OCI-LY7 (cell line): ENCODE results near the gene TIMM13. TPM values are rescaled to one million over a fixed set of nuclear protein-coding genes. Genes with fewer than 3 reads are reported as not detected.

Experiments used
- BruUV-seq: library from RNA; stranded (reverse); fragments of 400-500 nt; replicated peaks from 2 replicates; lab custom pipeline; 2021; lab: Mats Ljungman, UMichigan
- CTCF ChIA-PET: fragments of 300-600 bp; sonication (Branson Sonifier 250); formaldehyde crosslinking; loops from one replicate; lab custom pipeline; 2022; ENCODE audit warnings: antibody characterized with exemption; ENCODE audit not compliant: unreplicated experiment; lab: Charles Lee
- POLR2A ChIA-PET: fragments of 300-600 bp; sonication (Branson Sonifier 250); formaldehyde crosslinking; loops from one replicate; lab custom pipeline; 2022; ENCODE audit warnings: antibody characterized with exemption; lab: Charles Lee
- DNase-seq: peaks from one replicate; pipeline ENCODE4 v3.0.0-alpha.2; 2015; ENCODE audit warnings: low spot score
- H2AFZ ChIP-seq: fragments of 200-600 bp; sonication (generic), shearing (Covaris generic); 2 replicates; pipeline ENCODE4 v1.6.1; 2014; ENCODE audit warnings: mild to moderate bottlenecking, antibody characterized with exemption, low read length, moderate library complexity
- H3K27ac ChIP-seq: fragments of 200-600 bp; sonication (generic); 2 replicates; pipeline ENCODE4 v1.5.1; 2014; ENCODE audit warnings: mixed run types, low read depth, mild to moderate bottlenecking, moderate library complexity, low read length, inconsistent platforms; ENCODE audit not compliant: poor library complexity, severe bottlenecking
- H3K36me3 ChIP-seq: fragments of 200-600 bp; sonication (generic); 2 replicates; pipeline ENCODE4 v1.6.1; 2014; ENCODE audit warnings: mild to moderate bottlenecking, antibody characterized with exemption, low read length, moderate library complexity, mixed read lengths; ENCODE audit not compliant: insufficient read depth
- H3K4me1 ChIP-seq: fragments of 200-600 bp; sonication (generic); 2 replicates; pipeline ENCODE4 v1.5.1; 2014; ENCODE audit warnings: mild to moderate bottlenecking, low read length; ENCODE audit not compliant: insufficient read depth, poor library complexity, severe bottlenecking
- H3K4me2 ChIP-seq: fragments of 200-600 bp; sonication (generic); 2 replicates; pipeline ENCODE4 v1.6.1; 2014; ENCODE audit warnings: mild to moderate bottlenecking, low read length
- H3K4me3 ChIP-seq: fragments of 200-600 bp; sonication (generic); 2 replicates; pipeline ENCODE4 v1.5.1; 2014; ENCODE audit warnings: mild to moderate bottlenecking, low read depth, low read length; ENCODE audit not compliant: poor library complexity, severe bottlenecking
- H3K79me2 ChIP-seq: fragments of 200-600 bp; sonication (generic); 2 replicates; pipeline ENCODE4 v1.6.1; 2016; ENCODE audit warnings: low read depth, mild to moderate bottlenecking, low read length, moderate library complexity, mixed read lengths; ENCODE audit not compliant: insufficient read depth
- H3K9me2 ChIP-seq: fragments of 200-600 bp; sonication (generic); 2 replicates; pipeline ENCODE4 v1.6.1; 2016; ENCODE audit warnings: mild to moderate bottlenecking, low read length, mixed read lengths; ENCODE audit not compliant: insufficient read depth
- H3K9me3 ChIP-seq: fragments of 200-600 bp; sonication (generic); 2 replicates; pipeline ENCODE4 v1.6.1; 2014; ENCODE audit warnings: mild to moderate bottlenecking, mixed run types, low read length, mixed read lengths
- H4K20me1 ChIP-seq: fragments of 200-600 bp; sonication (generic); 2 replicates; pipeline ENCODE4 v1.6.1; 2014; ENCODE audit warnings: mild to moderate bottlenecking, antibody characterized with exemption, low read length, moderate library complexity, mixed read lengths; ENCODE audit not compliant: insufficient read depth
- EZH2phosphoT487 ChIP-seq: fragments of 200-600 bp; sonication (generic); IDR thresholded peaks from 2 replicates; pipeline ENCODE4 v1.6.1; 2018; ENCODE audit warnings: low read depth, borderline replicate concordance, mild to moderate bottlenecking, mixed run types, antibody characterized with exemption, low read length, moderate library complexity, mixed read lengths
- intact Hi-C: fragments of 100-400 bp; cut with micrococcal nuclease; formaldehyde crosslinking; loops from one replicate; pipeline ENCODE4 v1.10.0; 2022; ENCODE audit not compliant: unreplicated experiment
- total RNA-seq, 2 experiments: library from RNA; depleted of rRNA in 1 of 2; stranded (reverse); fragments of >200 nt in 1 of 2; shearing (Covaris generic) in 1 of 2; gene quantifications; 2 replicates each; pipeline ENCODE4 v1.2.3, GENCODE V29; 2014 to 2022
- TF ChIP-seq, protein P1 (sequence below): fragments of 200-600 bp; sonication (generic); conservative IDR thresholded peaks from 2 replicates; pipeline ENCODE4 v1.5.1; 2014; ENCODE audit warnings: mild to moderate bottlenecking, antibody characterized with exemption, low read length, moderate library complexity, mixed read lengths

Gene TIMM13
- total RNA-seq, 2 experiments from 2014 or later = 55.4 to 120 TPM

DNA sequence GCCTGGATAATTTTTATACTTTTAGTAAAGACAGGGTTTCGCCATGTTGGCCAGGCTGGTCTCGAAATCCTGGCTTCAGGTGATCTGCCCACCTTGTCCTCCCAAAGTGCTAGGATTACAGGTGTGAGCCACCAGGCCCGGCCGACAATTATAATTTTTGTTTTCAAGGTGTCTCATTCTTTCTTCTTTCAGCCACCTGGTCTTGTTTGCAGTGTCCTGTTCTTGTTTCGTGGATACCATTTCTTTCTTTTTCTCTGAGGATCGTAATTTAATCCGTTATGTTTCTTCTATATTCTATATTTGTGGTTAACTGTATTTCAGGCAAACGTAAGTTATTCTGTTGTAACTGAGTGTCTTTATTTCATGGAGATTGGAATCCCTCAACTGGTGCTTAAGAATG, 15.7 kb downstream of the TIMM13 start:
- BruUV-seq = TSS peak; percentile 54
- H3K4me3 ChIP-seq = no peak overlapping the region
- no peak for DNase-seq
- CTCF ChIA-PET = no interaction called here
- intact Hi-C loops = no loop called here
- H3K4me1 ChIP-seq = no peaks in the 10 kb centered on the region
- POLR2A ChIA-PET = no interaction called here
- no peak overlapping the region for H2AFZ ChIP-seq
- H3K9me2 ChIP-seq = no peaks in the 10 kb centered on the region
- H3K9me3 ChIP-seq = no peaks in the 10 kb centered on the region
- H3K79me2 ChIP-seq = no peaks in the 10 kb centered on the region
- H3K27ac ChIP-seq = no peak overlapping the region
- no peak for TF ChIP-seq EZH2phosphoT487
- TF ChIP-seq, protein P1, sequence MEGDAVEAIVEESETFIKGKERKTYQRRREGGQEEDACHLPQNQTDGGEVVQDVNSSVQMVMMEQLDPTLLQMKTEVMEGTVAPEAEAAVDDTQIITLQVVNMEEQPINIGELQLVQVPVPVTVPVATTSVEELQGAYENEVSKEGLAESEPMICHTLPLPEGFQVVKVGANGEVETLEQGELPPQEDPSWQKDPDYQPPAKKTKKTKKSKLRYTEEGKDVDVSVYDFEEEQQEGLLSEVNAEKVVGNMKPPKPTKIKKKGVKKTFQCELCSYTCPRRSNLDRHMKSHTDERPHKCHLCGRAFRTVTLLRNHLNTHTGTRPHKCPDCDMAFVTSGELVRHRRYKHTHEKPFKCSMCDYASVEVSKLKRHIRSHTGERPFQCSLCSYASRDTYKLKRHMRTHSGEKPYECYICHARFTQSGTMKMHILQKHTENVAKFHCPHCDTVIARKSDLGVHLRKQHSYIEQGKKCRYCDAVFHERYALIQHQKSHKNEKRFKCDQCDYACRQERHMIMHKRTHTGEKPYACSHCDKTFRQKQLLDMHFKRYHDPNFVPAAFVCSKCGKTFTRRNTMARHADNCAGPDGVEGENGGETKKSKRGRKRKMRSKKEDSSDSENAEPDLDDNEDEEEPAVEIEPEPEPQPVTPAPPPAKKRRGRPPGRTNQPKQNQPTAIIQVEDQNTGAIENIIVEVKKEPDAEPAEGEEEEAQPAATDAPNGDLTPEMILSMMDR = no peak
- no peaks in the 10 kb centered on the region for H4K20me1 ChIP-seq
- no peak overlapping the region for H3K4me2 ChIP-seq
- peaks cover 10% of the 10 kb centered on the region for H3K36me3 ChIP-seq

GRCh38 chr19:2410023-2410422, 17.4 kb downstream of the TIMM13 start:
- POLR2A ChIA-PET = interaction anchor here (0.8 kb wide), 1 partner anchor 67 kb away, joined by 3 read pairs; no protein-coding TSS in a partner anchor
- no peaks in the 10 kb centered on the region for H3K4me1 ChIP-seq
- no peak overlapping the region for H2AFZ ChIP-seq
- H3K4me3 ChIP-seq = no peak overlapping the region
- no peaks in the 10 kb centered on the region for H3K36me3 ChIP-seq
- TF ChIP-seq, protein P1 = no peak
- no peak for TF ChIP-seq EZH2phosphoT487
- no peak for DNase-seq
- no peaks in the 10 kb centered on the region for H3K9me2 ChIP-seq
- CTCF ChIA-PET = no interaction called here
- H3K79me2 ChIP-seq = no peaks in the 10 kb centered on the region
- no peak overlapping the region for H3K4me2 ChIP-seq
- H4K20me1 ChIP-seq = no peaks in the 10 kb centered on the region
- BruUV-seq = no TSS peak
- H3K27ac ChIP-seq = no peak overlapping the region
- H3K9me3 ChIP-seq = no peaks in the 10 kb centered on the region
- intact Hi-C loops = no loop called here

- H3K4me2 ChIP-seq = no peak overlapping the region
- no TSS peak for BruUV-seq
- CTCF ChIA-PET = no interaction called here
- H3K36me3 ChIP-seq = no peaks in the 10 kb centered on the region
- H3K9me3 ChIP-seq = no peaks in the 10 kb centered on the region
- no peak overlapping the region for H3K4me3 ChIP-seq
- no peak overlapping the region for H2AFZ ChIP-seq
- H3K27ac ChIP-seq = no peak overlapping the region
- no peaks in the 10 kb centered on the region for H3K4me1 ChIP-seq
- POLR2A ChIA-PET = no interaction called here
- TF ChIP-seq, protein P1 = no peak
- no peak for TF ChIP-seq EZH2phosphoT487
- no peak for DNase-seq
- intact Hi-C loops = no loop called here
- no peaks in the 10 kb centered on the region for H3K79me2 ChIP-seq
- no peaks in the 10 kb centered on the region for H4K20me1 ChIP-seq
- no peaks in the 10 kb centered on the region for H3K9me2 ChIP-seq
These were observed 18.0 kb downstream of the TIMM13 start for GRCh38 chr19:2409352-2409912.
